Activated naive CD8-positive, alpha-beta T cell treated with anti-CD3 and anti-CD28 coated beads, Interleukin-2, amount 10 ng/mL, durations not matched to agents 7 days and 5 days (primary cell): ENCODE results near the gene BARX2. TPM values are rescaled to one million over a fixed set of nuclear protein-coding genes. Genes with fewer than 3 reads are reported as not detected.

Source experiments
- total RNA-seq, 2 experiments: library from RNA; stranded (reverse); gene quantifications; one replicate each; pipeline ENCODE4 v1.2.3, GENCODE V29; 2021

The BARX2 gene
- total RNA-seq, 2 experiments from 2014 or later = not detected

Other genes with a start within 250 kb of the BARX2 start
- 1 to 10 TPM; 2.5 to 3.4 TPM for gene ARHGAP32, start 183.5 kb upstream of the BARX2 start, total RNA-seq